GM20431 (cell line): Measurements from ENCODE around the gene A2ML1.

Experiments
- in situ Hi-C: fragments of 300-500 bp; cut with MseI, MboI; formaldehyde crosslinking; loops from one replicate; pipeline ENCODE4 v1.15.0; 2020; ENCODE audit warnings: low sequenced_read_pairs; ENCODE audit not compliant: unreplicated experiment

A2ML1 gene

DNA sequence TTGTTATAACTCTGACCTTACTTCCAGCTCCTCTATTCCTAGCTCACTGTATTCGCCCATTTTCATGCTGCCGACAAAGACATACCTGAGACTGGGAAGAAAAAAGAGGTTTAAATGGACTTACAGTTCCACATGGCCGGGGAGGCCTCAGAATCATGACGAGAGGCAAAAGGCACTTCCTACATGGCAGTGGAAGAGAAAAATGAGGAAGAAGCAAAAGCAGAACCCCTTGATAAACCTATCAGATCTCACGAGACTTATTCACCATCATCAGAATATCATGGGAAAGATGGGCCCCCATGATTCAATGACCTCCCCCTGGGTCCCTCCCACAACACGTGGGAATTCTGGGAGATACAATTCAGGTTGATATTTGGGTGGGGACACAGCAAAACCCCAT lies 77.4 kb downstream of the A2ML1 start:
- in situ Hi-C loops, result loop anchor here (25.0 kb wide), 2 partner anchors 137 to 363 kb away; partner anchors contain the start of gene CLEC4E

DNA sequence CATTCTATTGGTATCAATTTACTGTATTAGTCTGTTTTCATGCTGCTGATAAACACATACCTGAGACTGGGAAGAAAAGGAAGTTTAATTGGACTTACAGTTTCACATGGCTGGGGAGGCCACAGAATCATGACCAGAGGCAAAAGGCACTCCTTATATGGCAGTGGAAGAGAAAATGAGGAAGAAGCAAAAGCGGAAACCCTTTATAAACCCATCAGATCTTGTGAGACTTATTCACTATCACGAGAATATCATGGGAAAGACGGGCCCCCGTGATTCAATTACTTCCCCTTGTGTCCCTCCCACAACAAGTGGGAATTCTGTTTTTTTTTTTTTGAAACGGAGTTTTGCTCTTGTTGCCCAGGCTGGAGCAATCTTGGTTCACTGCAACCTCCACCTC lies 80.3 kb downstream of the A2ML1 start:
- in situ Hi-C loops, result loop anchor here (25.0 kb wide), 1 partner anchor 135 kb away; no protein-coding TSS in a partner anchor

DNA sequence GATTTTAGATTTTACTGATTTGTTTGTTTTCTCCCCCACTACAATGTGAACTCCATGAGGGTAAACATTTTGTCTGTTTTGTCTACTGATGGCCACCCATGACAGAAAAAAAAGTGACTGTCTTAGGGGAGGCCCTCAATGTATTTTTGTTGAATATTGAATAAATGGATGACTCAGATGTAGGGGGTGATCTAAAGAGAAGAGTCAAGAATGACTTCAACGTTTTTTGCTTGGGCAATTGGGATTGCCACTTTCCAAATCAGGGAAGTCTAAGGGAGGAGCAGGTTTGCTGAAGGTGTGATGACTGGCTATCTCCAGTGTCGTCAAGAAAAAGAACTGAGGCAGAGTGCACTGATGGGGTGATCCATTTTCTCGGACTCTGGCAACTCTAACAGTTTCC lies 81.2 kb downstream of the A2ML1 start:
- in situ Hi-C loops, result loop anchor here (25.0 kb wide), 1 partner anchor 134 kb away; no protein-coding TSS in a partner anchor

DNA sequence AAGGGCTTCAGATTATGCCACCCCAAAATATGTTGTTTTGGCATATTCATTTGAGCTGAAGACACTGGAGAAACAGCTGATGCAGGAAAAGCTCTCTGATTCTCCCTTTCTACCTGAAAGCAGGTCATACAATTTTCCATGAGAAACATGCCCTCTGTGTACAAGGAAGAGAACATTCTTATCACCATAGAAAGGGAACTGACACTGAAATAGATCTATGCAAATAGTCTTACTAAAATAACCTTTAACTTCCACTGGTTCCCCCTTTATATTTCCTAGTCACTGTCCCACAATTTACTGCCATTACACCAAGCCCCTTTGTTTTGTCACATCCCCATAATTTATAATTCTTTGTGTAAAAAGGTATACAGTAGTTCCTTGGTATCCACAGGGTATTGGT lies 82.2 kb downstream of the A2ML1 start:
- in situ Hi-C loops, result loop anchor here (25.0 kb wide), 1 partner anchor 133 kb away; no protein-coding TSS in a partner anchor

DNA sequence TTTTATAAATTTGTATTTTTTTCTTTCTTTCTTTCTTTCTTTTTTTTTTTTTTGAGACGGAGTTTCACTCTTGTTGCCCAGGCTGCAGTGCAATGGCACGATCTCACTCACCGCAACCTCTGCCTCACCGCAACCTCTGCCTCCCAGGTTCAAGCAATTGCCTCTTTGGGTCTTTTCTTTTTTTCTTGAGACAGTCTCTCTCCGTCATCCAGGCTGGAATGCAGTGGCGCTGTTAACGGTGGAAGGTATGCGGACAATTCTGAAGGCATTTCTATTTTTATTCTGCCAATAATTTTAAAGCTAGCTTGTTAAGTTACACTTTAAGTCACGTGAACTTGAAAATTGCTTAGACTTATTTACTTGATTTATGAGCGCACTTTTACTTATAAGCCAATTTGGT lies 83.1 kb downstream of the A2ML1 start:
- in situ Hi-C loops, result loop anchor here (25.0 kb wide), 1 partner anchor 132 kb away; no protein-coding TSS in a partner anchor

DNA sequence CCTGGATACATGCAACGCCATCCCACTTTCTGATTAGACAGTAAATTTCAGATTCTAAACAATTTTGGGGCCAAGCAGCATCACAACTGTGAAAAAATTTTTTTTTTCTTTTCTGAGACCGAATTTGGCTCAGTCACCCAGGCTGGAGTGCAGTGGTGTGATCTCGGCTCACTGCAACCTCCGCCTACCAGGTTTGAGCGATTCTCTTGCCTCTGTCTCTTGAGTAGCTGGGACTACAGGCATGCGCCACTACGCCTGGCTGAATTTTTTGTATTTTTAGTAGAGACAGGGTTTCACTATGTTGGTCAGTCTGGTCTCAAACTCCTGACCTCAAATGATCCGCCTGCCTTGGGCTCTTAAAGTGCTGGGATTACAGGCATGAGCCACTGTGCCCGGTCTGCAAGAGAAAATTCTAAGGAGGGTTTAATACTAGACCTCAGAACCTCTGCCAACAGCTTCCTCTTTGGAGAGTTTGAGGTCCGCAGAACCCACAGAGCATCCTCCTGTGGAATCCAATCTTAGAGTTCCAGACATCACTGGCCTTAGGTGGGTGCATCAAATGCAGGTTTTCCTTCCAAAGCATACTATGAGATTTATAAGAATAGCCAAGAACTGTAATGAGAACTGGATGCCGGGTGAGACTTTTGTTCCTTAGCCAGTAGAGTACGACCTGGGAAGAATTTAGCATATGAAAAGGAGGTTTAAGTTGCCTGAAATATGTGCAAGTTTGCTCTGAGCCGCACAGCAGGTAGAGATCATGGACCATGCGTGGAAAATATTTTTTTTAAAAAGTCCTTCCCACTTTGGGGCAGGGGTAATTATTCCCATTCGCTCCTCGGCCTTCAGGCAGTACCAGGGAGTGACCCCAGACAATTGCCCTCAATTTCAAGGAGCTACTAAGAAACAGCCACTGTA lies 84.1 kb downstream of the A2ML1 start:
- in situ Hi-C loops, result loop anchor here (25.0 kb wide), 1 partner anchor 131 kb away; no protein-coding TSS in a partner anchor

DNA sequence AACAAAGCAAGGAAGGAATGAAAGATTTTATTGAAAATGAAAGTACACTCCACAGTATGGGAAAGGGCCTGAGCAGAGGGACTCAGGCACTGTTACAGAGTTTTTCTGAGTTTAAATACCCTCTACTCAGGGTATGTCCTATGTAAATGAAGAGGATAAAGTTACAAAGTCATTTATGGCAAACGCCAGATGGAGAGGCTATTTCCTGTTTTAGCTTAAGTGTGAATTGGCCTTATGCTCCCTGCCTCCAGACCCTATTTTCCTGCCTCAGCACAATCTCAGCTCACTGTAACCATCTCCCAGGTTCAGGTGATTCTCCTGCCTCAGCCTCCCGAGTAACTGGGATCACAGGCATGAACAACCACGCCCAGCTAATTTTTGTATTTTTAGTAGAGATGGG lies 85.1 kb downstream of the A2ML1 start:
- in situ Hi-C loops, result loop anchor here (25.0 kb wide), 1 partner anchor 130 kb away; no protein-coding TSS in a partner anchor

DNA sequence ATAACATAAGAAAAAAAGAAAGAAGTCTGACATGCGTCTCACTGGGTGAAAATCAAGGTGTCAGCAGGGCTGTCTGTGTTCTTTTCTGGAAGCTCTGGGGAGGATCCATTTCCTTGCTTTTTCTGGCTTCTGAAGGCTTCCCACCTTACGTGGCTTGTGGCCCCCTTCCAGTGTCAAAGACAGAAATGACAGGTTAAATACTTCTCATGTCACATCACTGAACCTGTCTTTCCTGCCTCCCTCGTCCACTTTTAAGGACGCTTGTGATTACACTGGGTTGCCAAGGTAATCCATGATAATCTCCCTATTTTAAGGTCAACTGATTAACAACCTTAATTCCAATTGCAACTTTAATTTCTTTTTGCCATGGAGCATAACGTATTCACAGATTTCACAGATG lies 87.3 kb downstream of the A2ML1 start:
- in situ Hi-C loops, result loop anchor here (25.0 kb wide), 1 partner anchor 128 kb away; no protein-coding TSS in a partner anchor

DNA sequence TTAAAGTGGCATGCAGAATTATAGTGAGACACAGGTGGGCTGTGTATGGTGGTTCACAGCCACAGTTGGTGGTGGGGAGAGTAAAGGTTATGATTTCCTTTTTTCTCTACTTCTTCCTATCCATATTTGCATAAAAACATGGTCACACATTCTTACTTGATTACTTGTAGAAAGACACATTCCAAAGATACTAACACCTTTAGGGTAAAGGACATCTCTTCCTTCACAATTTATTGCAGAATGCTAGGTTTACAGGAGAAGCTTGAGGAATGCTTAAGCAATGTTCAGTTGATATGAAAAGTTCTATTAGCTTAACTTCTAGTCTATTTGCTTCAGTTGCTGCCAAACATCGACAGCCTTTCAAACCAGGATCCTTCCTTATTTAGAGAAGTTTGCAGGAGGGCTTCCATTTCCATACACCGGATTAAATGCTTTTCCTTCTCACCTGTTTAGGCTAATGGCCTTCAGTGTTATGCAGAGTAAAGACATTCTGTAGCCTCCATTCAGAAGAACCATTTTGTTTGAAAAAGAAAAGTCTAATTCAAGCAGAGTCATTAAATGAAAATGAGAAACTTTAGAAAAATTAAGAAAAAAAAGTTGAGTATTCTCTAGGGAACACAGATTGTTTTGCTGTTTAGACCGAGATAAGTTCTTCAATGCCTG lies 89.3 kb downstream of the A2ML1 start:
- in situ Hi-C loops, result loop anchor here (25.0 kb wide), 1 partner anchor 126 kb away; no protein-coding TSS in a partner anchor

DNA sequence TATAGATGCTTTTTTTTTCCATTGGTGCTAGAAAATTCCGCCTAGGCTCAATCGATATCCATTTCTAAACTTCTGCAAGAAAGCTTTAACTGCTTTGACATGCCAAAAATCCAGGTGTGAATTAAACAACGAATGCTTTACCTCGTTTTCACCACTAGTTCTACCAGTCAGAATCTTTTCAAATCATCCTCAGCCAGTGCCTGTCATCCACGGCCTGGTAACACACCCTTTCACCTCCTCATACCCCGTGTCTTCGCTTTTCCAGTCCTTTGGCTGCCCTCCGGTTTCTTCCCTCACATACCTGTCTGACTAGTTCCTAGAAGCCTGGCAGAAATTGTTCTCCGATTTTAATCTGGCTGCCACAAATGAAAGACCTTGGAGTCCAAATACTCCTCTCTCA lies 90.5 kb downstream of the A2ML1 start:
- in situ Hi-C loops, result loop anchor here (25.0 kb wide), 1 partner anchor 124 kb away; no protein-coding TSS in a partner anchor

DNA sequence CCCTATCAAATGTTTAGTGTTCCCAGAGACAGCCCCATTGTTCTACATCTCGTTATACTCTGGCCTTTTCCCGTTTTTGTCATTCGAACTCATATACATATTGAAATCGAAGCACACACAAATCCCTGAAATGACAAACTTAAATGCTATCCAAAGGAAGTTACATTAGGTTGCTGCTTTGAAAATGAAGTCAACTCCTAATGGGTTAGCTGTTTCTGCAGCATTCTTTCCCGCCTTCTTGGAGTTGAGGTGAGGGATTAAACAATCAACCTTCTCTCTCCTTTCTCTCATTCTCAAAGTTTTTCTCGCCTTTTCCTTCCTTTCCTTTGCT lies 91.2 kb downstream of the A2ML1 start:
- in situ Hi-C loops, result loop anchor here (25.0 kb wide), 1 partner anchor 124 kb away; no protein-coding TSS in a partner anchor

DNA sequence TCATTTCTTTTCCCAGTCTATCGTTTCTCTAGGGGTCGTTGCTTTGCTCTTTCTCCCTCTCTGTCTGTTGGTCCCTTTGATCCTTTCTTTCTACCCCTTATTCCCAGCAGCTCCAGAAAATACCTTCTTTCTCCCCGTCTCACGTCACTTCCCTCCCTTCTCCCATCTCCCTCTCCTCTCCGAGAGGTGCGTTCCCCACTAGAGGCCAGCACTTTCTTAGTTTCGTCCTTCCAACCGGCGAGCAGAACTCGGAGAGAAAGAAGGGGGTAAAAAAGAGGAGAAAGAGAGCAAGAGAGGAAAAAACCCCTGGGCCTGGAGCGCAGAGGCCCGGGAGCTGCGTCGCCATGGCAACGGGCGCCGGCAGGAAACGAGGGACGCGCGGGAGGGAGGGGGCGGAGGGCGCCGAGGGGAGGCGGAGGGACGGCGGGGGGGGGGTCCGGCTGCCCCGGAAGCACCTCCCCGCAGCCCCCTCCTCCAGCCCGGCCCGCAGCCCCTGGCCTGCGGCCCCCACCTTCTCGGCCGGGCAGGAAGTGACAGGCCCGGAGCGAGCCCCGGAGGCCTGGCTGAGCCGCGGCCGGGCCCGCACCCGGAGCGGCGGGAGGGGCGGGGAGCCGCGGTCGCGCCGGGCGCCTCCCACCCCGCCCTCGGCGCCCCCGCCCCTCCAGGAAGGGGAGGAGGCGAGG lies 91.8 kb downstream of the A2ML1 start, which contains the start of gene PHC1:
TSS of gene PHC1 (plus strand) at position 477 of the 683 bp plus-strand sequence. CDS start 3,169 bp downstream, outside the sequence.
- in situ Hi-C loops, result loop anchor here (25.0 kb wide), 1 partner anchor 123 kb away; no protein-coding TSS in a partner anchor

DNA sequence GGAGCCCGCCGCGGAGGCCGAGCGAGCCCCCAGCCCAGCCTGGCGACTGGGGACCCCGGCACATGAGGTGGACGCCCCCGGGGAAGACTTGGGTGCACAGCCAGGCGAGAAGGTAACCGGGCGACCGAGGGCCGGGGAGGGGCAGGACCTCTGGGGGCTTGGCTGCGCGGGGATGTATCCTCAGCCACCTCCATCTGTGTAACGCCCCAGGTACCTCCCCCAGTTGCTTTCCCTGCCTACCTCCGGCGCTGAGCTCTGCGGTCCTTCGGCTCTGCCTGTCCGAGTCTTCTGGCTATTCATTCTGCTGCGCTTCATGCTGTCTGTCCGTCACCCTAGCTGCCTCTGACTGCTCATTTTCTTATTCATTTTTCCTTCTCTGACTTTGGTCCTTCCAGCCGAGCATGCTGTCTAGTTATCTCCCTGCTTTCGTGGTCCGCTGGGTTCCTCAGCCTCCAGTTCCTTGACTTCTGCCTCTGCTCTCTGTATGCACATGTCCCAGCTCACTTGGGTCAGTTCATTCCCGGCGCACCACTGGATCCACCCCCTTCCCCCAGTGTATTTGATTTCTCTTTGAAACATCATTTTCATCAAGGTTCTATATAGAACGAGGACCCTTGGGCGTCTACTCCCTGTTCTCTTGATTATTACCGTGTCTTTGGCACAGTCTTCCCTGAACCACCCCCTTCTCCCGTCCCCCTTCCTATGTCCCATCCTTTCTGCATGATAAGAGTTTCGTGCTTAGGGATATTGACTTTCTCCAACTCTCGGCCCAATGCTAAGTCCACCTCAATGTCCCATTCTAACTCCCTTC lies 92.5 kb downstream of the A2ML1 start:
- in situ Hi-C loops, result loop anchor here (25.0 kb wide), 1 partner anchor 122 kb away; no protein-coding TSS in a partner anchor

DNA sequence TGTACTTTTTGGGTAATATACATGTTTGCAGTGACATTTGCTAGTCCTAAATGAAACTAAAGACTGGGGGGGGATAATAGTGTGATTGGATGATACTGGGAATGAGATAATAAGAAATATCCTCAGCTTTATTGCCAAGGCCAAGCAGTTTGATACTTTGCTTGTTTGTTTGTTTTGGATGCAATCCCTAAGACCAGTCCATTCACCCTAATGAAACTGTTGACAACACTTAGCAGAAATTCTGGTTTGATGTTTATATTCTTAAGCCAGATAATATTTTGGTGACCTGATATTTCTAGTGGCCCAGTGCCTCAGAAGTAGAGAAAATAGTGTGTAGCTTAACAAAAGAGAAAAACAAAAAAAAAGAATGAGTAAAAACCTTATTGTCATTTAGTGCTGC lies 93.7 kb downstream of the A2ML1 start:
- in situ Hi-C loops, result loop anchor here (25.0 kb wide), 1 partner anchor 121 kb away; no protein-coding TSS in a partner anchor

DNA sequence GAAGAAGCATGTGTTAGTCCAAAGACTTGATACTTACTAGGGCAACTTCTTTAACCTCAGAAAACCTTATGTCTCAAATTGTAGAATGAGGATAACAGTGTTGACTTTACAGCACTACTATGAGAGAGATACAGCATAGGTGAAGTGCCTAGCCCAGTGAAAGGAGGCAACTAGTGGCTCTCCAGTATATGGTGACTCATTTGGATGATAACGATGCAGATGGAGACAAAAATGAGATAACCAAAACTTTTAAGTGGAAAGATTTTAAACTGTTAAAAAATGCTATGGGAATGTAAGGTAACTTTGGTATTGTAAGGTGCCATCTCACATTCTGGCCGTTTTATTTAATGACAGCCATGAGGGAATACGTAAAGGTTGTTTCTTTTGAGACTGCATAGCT lies 94.6 kb downstream of the A2ML1 start:
- in situ Hi-C loops, result loop anchor here (25.0 kb wide), 1 partner anchor 120 kb away; no protein-coding TSS in a partner anchor

DNA sequence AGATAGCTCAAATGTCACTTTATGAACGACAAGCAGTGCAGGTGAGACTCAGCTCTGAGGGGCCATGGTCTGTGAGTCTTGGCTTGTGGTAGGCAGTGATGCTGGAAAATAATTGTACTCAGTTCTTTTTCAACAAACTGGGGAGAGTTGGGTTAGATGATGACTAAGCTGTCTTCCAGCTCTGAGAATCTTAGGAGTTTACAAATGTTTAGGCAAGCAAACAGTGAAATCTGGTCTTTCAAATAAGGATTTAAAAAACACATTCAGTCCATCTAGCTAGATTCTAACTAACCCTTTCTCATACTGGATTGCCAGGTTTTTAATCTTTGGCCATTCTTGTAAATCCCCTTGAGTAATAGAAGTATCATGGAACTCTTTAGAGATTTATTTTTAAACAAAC lies 95.3 kb downstream of the A2ML1 start:
- in situ Hi-C loops, result loop anchor here (25.0 kb wide), 1 partner anchor 120 kb away; no protein-coding TSS in a partner anchor

DNA sequence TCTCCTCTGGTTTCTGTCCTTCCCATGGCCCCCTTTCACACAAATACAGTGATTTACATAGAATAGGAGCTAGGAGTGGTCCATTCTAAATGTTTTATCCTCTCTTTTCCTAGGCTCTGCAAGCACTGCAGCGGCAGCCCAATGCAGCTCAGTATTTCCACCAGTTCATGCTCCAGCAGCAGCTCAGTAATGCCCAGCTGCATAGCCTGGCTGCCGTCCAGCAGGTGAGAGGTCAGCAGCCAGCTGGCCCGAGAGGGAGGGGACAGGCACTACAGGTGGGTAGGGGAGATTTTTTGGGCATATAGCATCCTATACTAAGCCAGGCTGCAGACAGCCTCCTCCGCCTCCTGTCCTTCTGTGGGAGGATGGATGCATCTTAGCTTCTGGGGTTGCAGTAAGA lies 97.2 kb downstream of the A2ML1 start:
- in situ Hi-C loops, result loop anchor here (25.0 kb wide), 1 partner anchor 118 kb away; no protein-coding TSS in a partner anchor

DNA sequence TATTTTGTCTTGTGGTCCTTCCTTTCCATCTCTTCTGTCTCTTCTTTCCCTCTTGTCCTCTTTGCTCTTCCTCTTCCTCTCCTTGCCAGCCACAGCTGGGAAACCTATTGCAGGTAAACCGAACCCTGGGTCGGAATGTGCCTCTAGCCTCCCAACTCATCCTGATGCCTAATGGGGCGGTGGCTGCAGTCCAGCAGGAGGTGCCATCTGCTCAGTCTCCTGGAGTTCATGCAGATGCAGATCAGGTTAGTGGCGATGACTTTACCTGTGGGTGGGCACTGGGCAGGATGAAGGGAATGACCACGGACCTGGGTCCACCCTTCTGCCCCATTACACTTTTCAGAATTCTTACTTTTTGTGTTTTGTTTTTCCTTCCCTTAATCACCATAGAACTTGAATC lies 100.1 kb downstream of the A2ML1 start:
- in situ Hi-C loops, result loop anchor here (25.0 kb wide), 1 partner anchor 115 kb away; no protein-coding TSS in a partner anchor
